GM19099 (cell line): ENCODE data around the gene SMARCD2.

Source experiments
- POLR2A ChIP-seq: IDR thresholded peaks from 3 replicates; pipeline ENCODE4 v1.6.1; 2011; ENCODE audit warnings: low read depth; ENCODE audit not compliant: insufficient read length; ENCODE audit errors: extremely low read depth

SMARCD2 gene

DNA sequence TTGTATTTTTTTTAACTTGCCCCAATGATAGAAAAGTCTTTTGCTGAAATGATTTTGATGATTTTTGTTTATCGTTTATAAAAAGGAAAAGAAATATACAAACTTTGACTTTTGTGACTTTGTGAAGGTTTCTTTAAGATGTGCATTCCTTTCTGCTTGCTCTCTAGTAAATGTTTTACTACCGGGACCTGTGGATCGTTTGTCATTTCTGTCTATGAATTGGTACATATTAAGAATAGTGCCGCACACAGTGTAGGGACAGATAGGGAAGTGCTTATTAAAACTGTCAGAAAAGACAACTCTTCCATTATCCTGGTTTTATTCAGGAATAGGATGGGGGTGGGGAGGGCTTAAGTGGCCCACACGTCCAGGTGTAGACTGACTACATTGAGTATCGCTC, 23.4 kb downstream of the SMARCD2 start:
- no peak for TF ChIP-seq POLR2A

DNA sequence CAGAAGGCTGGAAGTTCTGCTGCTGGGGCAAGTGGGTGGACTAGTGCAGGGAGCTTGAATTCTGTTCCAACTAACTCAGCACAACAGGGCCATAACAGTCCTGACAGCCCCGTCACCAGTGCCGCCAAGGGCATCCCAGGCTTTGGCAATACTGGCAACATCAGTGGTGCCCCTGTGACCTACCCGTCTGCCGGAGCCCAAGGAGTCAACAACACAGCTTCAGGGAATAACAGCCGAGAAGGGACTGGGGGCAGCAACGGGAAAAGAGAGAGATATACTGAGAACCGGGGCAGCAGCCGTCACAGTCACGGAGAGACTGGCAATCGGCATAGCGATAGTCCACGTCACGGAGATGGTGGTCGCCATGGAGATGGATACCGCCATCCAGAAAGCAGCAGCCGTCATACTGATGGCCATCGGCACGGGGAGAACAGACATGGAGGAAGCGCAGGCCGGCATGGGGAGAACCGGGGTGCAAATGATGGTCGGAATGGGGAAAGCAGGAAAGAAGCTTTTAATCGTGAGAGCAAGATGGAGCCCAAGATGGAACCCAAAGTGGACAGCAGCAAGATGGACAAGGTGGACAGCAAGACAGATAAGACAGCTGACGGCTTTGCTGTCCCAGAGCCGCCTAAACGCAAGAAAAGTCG, 24.6 kb downstream of the SMARCD2 start:
- no peak for TF ChIP-seq POLR2A

DNA sequence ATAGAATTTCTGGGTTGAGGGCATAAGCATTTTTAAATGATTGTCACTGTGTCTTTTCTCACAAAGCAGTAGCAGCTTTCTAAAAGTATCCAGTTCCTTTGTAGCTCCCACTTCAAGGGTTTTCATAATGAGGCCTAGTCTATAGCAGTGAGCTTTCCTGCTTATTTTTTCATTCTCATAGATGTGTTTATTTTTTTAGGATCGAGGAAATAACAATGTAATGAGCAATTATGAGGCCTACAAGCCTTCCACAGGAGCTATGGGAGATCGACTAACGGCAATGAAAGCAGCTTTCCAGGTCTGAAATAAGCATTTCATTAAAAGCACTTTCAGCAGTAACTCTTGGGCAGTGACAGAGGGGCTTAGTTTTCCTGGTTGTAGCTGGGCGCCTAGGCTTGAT, 25.8 kb downstream of the SMARCD2 start:
- TF ChIP-seq POLR2A = no peak

DNA sequence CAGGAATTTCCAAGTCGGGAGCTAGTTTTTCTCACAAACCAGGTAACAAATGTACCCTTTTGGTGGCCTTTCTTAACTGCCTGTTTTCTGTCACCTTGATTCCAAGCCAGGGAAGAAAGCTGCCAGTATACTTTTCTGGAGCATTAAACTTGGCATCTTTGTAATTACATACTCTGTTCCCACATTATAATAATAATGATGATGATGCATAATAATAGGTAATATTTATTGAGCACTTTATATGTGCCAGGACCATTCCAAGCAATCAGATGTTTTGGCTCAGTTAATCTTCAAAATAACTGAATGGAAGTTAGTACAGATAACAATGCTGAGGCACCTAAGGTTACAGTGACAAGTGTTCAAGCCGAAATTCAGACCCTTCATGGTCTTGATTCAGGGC, 26.4 kb downstream of the SMARCD2 start:
- no peak for TF ChIP-seq POLR2A

DNA sequence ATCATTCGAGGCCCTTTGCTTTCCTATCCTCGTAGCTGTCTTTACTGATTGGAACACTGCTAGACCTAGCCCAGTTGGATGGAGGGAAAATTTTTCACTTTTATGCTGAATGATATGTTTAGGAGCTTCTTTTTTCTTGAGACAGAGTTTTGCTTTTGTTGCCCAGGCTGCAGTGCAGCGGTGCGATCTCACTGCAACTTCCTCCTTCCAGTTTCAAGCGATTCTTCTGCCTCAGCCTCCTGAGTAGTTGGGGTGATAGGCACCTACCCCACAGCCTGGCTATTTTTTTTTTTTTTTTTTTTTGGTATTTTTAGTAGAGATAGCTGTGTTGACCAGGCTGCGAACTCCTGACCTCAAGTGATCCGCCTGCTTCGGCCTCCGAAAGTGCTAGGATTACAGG, 32.5 kb downstream of the SMARCD2 start:
- no peak for TF ChIP-seq POLR2A

DNA sequence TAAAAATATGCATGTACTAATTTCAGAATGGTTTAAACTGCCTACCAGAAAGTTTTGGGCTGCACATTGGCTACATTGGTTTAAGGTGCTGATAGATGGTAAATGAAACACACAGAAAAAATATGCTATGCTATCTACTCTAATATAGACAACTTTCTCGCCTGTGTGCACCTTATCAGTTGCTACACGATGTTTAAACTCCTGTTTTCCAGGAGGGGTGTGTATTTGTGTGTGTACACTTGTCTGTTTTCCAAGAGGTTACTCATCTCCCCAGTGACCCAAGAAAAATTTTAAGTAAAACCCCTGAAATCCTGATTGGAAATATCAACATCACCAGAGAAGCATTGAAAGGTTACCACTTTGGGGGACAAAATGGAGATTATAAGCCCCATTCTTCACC, 36.9 kb downstream of the SMARCD2 start:
- TF ChIP-seq POLR2A = no peak

DNA sequence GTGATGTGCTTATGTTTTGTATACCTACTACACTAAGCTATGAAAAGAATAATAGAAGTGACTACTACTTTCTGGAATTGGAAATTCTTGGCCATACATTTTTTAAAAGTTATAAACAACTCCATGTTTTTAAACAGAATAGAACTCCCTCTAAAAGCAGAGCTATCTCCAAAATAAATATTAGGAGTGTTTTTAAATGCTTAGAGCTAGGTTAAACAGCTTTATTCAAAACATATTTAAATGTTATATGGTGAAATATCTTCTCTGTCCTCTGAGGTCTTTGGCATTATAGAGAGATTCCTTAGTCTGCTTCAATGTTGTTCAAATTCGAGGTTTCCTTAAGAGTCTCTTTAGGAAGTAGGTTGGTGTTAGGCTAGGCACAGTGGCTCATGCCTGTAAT, 38.2 kb downstream of the SMARCD2 start:
- no peak for TF ChIP-seq POLR2A

DNA sequence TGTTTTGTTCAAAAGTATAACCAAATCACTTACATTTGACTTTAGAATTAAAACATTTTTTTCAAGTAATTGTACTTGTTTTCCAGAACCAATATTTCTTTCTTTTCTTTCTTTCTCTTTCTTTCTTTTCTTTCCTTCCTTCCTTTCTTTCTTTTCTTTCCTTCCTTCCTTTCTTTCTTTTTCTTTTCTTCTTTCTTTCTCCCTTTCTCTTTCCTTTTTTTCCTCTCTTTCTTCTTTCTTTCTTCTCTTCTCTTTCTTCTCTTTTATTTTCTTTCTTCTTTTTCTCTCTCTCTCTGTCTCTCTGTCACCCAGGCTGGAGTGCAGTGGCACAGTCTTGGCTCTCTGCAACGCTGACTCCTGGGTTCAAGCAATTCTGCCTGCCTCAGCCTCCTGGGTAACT, 41.7 kb downstream of the SMARCD2 start:
- TF ChIP-seq POLR2A = no peak

DNA sequence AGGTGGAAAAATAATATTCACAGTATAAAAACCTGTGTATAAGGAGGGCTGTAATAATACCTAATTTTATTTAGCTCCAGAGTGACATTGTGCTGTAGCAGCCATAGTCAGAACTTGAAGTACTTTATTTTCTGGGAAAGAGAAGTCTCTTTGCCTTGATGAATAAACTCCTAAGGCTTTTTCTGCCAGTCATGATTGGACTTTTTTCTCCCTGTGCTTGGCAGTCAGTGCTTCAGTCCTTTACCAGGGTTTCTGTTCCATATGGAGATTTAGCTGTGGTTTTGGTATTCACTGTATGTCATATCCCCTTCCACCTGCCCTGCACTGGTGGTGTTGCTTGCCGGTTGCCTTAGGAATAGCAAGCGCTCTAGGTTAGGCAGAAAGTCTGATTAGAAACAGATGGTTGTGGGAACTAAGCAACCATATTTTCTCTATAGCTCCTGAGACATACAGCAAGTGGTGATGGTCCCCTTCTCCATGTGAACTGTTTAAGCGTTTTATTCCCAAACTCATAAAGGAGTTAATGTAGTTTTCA, 43.8 kb downstream of the SMARCD2 start:
- no peak for TF ChIP-seq POLR2A

DNA sequence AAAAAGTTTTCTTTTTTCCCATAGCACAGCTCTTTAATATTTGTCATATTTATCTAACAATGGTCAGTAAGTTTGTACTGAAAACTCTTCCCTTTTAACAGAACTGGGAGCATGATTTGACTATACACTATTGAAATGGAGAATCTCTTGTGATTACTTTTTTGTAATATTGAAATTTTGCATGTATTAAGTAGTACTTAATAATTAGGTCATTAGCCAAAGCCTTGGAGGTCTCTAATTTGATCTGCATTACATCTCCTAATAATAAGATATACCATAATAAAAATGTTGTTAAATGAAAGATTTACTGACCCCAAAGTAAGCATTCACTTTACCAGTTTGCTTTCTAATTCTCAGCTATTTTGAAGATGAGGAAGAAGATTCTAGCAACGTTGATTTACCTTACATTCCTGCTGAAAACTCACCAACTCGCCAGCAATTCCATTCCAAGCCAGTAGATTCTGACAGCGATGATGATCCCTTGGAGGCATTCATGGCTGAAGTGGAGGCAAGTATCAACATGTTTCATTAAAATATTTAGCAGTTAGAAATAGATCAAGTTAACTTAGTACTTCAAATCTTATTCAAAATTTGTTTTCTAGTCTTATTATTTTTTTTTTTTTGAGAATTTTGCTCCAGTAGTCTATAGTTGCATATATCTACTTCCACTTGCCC, 50.3 kb downstream of the SMARCD2 start:
- no peak for TF ChIP-seq POLR2A

DNA sequence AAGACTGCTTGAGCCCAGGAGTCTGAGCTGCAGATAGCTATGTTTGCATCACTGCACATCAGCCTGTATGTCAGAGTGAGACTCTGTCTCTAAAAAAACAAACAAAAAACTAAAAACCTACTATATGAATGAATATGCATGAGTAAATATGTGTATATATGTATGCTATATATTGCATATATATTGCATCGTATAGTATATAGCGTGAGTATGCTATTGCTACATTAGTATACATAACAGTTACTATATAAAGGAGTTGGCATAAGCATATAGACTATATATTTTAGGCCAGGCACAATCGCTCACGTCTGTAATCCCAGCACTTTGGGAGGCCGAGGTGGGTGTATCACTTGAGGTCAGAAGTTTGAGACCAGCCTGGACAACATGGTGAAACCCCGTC, 52.4 kb downstream of the SMARCD2 start:
- TF ChIP-seq POLR2A = no peak

DNA sequence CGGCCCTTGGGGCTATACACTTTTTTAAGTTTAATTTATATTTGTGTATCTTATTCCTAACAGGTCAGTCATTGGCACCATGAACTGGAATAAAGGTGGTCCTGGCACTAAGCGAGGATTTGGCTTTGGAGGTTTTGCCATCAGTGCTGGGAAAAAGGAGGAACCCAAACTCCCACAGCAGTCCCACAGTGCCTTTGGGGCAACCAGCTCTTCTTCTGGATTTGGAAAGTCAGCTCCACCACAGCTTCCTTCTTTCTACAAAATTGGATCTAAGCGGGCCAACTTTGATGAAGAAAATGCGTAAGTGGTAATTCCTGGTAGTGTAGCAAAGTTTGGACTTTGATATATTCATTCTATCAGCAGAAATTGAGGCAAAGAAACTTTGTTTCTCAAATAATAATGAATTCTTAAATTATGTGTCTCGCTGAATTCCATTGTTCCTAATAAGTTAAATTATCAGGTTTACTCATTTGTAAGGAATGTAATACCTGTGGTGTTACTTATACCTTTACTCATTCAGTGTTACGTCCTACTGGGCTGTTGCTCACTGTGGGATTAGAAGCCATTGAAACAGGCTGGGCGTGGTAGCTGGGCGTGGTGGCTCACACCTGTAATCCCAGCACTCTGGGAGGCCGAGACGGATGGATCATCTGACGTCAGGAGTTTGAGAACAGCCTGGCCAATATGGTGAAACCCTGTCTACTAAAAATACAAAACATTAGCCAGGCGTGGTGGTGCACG, 55.3 kb downstream of the SMARCD2 start:
- TF ChIP-seq POLR2A = no peak

DNA sequence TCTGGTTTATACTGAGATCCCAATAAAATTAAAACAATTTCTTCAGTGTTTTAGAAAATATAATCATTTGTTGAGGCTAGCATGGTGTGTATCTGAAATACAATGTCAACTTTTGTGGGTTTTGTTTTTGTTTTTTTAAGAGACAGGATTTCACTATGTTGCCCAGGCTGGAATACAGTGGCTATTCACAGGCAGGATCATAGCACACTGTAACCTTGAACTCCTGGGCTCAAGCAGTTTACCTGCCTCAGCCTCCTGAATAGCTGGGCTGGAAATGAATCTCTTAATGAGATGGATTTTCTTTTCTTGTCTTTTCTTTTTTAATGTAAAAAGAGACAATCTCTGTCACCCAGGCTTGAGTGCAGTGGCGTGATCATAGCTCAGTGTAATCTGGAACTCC, 56.4 kb downstream of the SMARCD2 start:
- no peak for TF ChIP-seq POLR2A

DNA sequence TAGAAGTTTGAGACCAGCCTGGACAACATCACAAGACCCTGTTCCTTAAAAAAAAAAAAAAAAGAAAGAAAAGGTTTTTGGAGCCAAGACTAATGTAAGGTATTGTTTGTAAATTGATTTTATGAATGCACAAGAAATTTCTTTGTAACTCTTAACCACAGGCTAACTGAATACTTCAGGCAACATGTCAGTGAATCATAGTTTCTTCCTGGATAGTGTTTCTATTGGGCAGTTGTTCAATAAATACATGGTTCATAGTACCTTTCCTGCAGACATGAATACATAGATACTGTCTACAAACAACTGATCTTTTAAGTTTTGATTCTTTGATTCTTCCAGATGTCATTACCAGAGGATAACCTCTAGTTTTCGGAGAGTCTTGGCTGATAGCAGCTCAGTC, 56.9 kb downstream of the SMARCD2 start:
- TF ChIP-seq POLR2A = no peak

DNA sequence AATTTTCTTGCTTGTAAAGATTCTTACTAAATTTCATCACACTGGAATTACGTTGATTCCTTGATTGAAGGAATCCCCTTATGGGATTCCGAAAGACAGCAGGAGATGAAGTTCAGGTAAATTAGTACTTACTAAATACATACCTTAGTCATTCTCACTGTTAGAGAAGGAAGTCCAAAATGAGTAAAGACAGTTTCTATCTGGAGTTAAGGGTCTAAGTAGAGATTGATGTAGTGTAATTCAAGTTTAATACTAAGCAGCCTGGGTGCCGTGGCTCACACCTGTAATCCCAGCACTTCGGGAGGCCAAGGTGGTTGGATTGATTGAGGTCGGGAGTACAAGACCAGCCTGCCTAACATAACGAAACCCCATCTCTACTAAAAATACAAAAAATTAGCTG, 59.0 kb downstream of the SMARCD2 start:
- no peak for TF ChIP-seq POLR2A
